Type B pancreatic cell (in vitro differentiated cells): ENCODE measurements around the gene LRCOL1. TPM values are rescaled to one million over a fixed set of nuclear protein-coding genes. Genes with fewer than 3 reads are reported as not detected.

ENCODE experiments used
- DNase-seq: peaks from one replicate; pipeline ENCODE4 v3.0.0; 2021; ENCODE audit warnings: mixed read lengths; ENCODE audit not compliant: unreplicated experiment; ENCODE audit errors: extremely low spot score
- H3K27ac Mint-ChIP-seq: 2 replicates; pipeline ENCODE4 v1.8.0; 2021; ENCODE audit warnings: mild to moderate bottlenecking, mixed read lengths
- H3K27me3 Mint-ChIP-seq: 2 replicates; pipeline ENCODE4 v1.8.0; 2021; ENCODE audit warnings: mixed read lengths
- H3K36me3 Mint-ChIP-seq: 2 replicates; pipeline ENCODE4 v1.8.0; 2021; ENCODE audit warnings: mixed read lengths
- H3K4me1 Mint-ChIP-seq: one replicate; pipeline ENCODE4 v1.8.0; 2021; ENCODE audit warnings: mixed read lengths; ENCODE audit not compliant: unreplicated experiment
- H3K4me3 Mint-ChIP-seq: 2 replicates; pipeline ENCODE4 v1.8.0; 2021; ENCODE audit warnings: mild to moderate bottlenecking, mixed read lengths
- H3K9me3 Mint-ChIP-seq: 2 replicates; pipeline ENCODE4 v1.8.0; 2021; ENCODE audit warnings: mixed read lengths
- CTCF ChIP-seq: fragments of 200-600 bp; sonication (generic); conservative IDR thresholded peaks from 2 replicates; pipeline ENCODE4 v1.5.0; 2021; ENCODE audit warnings: antibody characterized with exemption, mild to moderate bottlenecking
- total RNA-seq: library from RNA; stranded (reverse); gene quantifications from 2 replicates; pipeline ENCODE4 v1.2.1, GENCODE V29; 2021; ENCODE audit warnings: low replicate concordance

LRCOL1 gene
- total RNA-seq, 1 donor from 2014 or later, result not detected

- H3K4me1 Mint-ChIP-seq, result peaks cover under 1% of the 10 kb centered on the region
- no peaks in the 10 kb centered on the region for H3K9me3 Mint-ChIP-seq
- H3K27me3 Mint-ChIP-seq, result no peaks in the 10 kb centered on the region
- no peak overlapping the region for H3K27ac Mint-ChIP-seq
- no peak overlapping the region for H3K4me3 Mint-ChIP-seq
- DNase-seq, result no peak
- peaks cover 43% of the 10 kb centered on the region for H3K36me3 Mint-ChIP-seq
- no peak for TF ChIP-seq CTCF
Observed at GRCh38 chr12:132633398-132633797, 23.0 kb upstream of the LRCOL1 start.

- Mint-ChIP-seq H3K36me3 (peaks cover 43% of the 10 kb centered on the region), H3K27me3 (no peaks in the 10 kb centered on the region), H3K9me3 (no peaks in the 10 kb centered on the region), H3K4me3 (no peak overlapping the region), H3K4me1 (no peaks in the 10 kb centered on the region), H3K27ac (no peak overlapping the region)
- no peak for DNase-seq
- no peak for TF ChIP-seq CTCF
Observed at GRCh38 chr12:132632521-132633228, 22.3 kb upstream of the LRCOL1 start.

- H3K27me3 Mint-ChIP-seq, result no peaks in the 10 kb centered on the region
- no peak overlapping the region for H3K27ac Mint-ChIP-seq
- peaks cover 38% of the 10 kb centered on the region for H3K36me3 Mint-ChIP-seq
- no peaks in the 10 kb centered on the region for H3K9me3 Mint-ChIP-seq
- no peaks in the 10 kb centered on the region for H3K4me1 Mint-ChIP-seq
- no peak overlapping the region for H3K4me3 Mint-ChIP-seq
- no peak for TF ChIP-seq CTCF
- no peak for DNase-seq
Observed at GRCh38 chr12:132631666-132632065, 21.3 kb upstream of the LRCOL1 start.

DNA sequence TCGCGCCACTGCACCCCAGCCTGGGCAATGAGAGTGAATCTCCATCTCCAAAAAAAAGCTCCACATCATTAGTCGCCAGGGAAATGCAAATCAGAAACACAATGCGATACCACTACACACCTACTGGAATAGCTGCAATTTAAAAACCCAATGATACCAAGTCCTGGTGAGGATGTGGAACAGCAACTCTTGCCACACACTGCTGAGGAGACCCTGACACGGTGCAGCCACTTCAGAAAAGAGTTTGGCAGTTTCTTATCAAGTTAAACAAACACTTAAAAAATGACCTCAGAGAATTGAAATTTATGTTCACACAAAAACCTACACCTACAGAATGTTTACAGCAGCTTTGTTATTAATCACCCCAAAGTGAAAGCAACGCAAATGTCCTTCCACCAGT lies 20.3 kb upstream of the LRCOL1 start:
- no peak overlapping the region for H3K4me3 Mint-ChIP-seq
- H3K9me3 Mint-ChIP-seq, result no peaks in the 10 kb centered on the region
- no peak overlapping the region for H3K27ac Mint-ChIP-seq
- H3K4me1 Mint-ChIP-seq, result no peaks in the 10 kb centered on the region
- peaks cover 38% of the 10 kb centered on the region for H3K36me3 Mint-ChIP-seq
- no peak for DNase-seq
- TF ChIP-seq CTCF, result no peak
- H3K27me3 Mint-ChIP-seq, result no peaks in the 10 kb centered on the region

- H3K4me3 Mint-ChIP-seq, result no peak overlapping the region
- peaks cover 37% of the 10 kb centered on the region for H3K36me3 Mint-ChIP-seq
- no peak for TF ChIP-seq CTCF
- no peaks in the 10 kb centered on the region for H3K9me3 Mint-ChIP-seq
- H3K27ac Mint-ChIP-seq, result no peak overlapping the region
- H3K4me1 Mint-ChIP-seq, result no peaks in the 10 kb centered on the region
- no peak for DNase-seq
- H3K27me3 Mint-ChIP-seq, result no peaks in the 10 kb centered on the region
Observed at GRCh38 chr12:132629330-132629729, 18.9 kb upstream of the LRCOL1 start.
